HG03039 (cell line): Measurements from ENCODE around the gene PPM1J.

Experiments
- ATAC-seq: cut with Tn5 transposase; IDR thresholded peaks from one replicate; pipeline ENCODE4 v1.9.1; 2021; ENCODE audit warnings: mild to moderate bottlenecking, moderate library complexity; ENCODE audit not compliant: unreplicated experiment

PPM1J gene

DNA sequence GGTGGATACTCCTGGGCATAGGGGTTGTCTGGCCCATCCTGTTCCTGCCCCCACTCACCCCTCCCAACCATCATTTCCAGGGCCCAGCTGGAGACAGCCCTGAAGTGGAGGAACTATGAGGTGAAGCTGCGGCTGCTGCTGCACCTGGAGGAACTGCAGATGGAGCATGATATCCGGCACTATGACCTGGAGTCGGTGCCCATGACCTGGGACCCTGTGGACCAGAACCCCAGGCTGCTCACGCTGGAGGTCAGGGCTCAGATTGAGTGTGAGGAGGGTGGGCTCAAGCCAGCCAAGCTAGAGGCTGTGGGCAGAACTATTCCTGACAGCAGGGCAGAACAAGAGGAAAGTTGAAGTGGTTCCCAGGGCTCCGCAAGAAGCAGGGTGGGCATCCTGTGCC lies 22.5 kb downstream of the PPM1J start:
- no peak for ATAC-seq

DNA sequence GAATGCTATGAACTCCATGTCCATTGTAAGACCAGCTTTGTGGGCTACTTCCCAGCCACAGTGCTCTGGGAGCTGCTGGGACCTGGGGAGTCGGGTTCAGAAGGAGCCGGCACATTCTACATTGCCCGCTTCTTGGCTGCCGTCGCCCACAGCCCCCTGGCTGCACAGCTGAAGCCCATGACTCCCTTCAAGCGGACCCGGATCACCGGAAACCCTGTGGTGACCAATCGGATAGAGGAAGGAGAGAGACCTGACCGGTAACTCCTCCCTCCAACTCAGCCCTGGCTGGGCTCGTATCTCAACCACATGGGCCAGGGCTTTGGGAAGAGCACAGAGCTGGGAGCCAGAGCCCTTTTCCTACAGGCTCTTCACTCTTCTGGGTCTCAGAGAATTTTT lies 25.3 kb downstream of the PPM1J start:
- no peak for ATAC-seq

DNA sequence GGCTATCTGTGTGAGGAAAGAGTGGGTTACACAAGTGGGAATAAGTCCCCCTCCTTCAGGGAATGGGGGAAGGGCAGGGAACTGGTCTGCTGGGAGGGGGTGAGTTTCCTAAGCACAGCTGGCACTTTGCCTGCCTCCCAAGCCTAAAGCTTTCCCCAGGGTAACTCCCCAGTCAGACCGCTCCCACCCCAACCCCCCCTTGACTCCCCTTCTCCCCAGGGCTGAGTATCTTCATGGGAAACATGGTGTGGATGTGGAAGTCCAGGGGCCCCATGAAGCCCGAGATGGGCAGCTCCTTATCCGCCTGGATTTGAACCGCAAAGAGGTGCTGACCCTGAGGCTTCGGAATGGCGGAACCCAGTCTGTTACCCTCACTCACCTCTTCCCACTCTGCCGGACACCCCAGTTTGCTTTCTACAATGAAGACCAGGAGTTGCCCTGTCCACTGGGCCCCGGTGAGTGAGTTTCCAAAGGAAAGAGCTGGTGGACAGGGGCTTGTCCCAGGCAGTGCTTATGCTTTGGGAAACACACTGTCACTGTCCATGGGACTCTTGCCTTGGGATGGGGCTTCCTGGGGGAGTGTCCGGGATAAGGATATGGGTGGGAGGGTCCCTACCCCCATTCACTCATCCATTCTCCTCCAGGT lies 25.8 kb downstream of the PPM1J start:
- ATAC-seq = no peak

DNA sequence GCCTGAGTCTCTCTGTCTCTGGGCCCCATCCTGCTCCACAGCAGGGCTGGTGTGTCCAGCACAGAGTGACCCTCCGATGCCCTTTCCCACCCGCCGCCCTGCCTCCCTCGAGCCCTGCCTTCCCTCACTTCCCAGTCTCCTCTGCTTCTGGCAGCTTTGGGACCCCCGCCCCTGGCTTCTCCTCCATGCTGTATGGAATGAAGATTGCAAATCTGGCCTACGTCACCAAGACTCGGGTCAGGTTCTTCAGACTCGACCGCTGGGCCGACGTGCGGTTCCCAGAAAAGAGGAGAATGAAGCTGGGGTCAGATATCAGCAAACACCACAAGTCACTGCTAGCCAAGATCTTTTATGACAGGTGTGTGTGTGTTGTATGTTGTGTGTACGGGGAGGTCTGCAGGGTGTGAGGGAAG lies 26.3 kb downstream of the PPM1J start:
- no peak for ATAC-seq

GRCh38 chr1:112687785-112688496 lies 27.2 kb downstream of the PPM1J start:
- ATAC-seq = no peak

- no peak for ATAC-seq
These were observed 27.8 kb downstream of the PPM1J start for GRCh38 chr1:112687361-112687760.

DNA sequence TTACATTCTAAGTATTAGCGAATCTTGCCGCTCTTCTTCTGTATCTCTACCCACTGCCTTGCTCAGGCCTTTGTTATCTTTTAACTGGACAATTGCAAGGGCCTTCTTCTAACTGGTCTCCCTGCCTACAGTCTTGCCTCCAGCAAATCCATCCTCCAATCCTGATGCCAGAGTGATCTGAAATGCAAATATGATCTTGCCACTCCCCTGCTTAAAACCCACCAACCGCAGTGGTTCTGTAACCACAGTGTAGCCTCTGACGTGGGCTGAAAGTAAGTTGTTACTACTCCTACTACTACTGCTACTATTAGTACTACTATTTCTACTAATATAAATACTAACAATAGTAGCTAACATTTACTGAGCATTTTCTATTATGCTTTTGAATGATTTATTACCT lies 28.3 kb downstream of the PPM1J start:
- no peak for ATAC-seq

GRCh38 chr1:112686417-112686816 lies 28.7 kb downstream of the PPM1J start:
- ATAC-seq = no peak

- no peak for ATAC-seq
These were observed 29.2 kb downstream of the PPM1J start for GRCh38 chr1:112685913-112686312.

- ATAC-seq = no peak
These were observed 36.5 kb downstream of the PPM1J start for GRCh38 chr1:112678605-112679004.

DNA sequence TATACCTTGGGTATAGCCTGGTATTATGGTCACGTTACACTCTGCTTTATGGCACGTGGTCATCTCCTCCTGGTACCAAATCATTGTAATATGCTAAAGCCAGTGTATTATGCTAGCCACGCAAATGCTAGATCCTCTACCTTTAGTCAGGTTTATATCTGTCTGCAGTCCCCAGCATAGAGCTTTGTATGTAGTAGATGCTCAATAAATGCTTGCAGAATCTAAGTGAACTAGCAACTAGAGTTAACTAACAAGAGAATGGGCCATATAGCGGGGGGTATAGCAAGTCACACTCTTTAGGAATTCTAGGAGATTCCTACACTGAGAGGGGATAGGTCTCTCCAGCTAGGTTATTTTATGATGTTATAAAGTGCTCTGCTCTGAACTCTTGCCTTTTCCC lies 37.6 kb downstream of the PPM1J start:
- ATAC-seq = no peak

GRCh38 chr1:112676543-112676942 lies 38.6 kb downstream of the PPM1J start:
- ATAC-seq = no peak

- ATAC-seq = no peak
These were observed 39.3 kb downstream of the PPM1J start for GRCh38 chr1:112675728-112676381.

DNA sequence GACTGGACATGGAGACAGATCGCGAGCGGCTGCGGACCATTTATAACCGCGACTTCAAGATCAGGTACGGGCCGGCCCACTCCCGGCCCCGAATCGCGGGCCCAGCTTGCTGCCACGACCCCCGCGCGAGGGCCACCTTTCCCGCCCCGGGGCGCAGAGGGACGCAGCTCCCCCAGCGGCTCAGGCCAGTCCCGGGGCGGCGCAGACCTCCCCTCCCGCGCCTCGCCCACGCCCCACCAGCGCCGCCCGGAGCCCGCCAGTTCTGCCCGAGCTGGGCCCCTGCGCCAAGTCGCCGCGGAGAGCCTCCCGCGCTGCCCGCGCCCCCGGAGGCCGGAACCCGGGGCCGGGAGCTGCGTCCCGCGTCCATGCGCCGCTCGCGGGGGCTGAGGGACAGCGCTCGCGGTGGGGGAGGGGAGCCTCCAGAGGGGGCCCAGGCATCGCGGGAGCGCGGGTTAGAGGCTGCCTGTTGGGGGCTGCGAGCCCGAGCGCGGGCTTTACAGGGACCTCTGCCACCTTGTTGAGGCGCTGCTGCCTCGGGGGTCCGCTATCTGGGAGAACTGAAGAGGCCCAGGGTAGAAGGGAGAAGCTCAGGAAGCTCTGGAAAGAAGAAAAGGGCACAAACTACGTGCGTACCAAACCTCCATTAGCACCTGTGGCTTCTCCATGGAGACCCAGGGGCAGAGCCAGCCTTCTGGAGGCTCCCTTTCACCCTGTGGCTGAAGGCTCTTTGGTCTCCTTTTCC lies 40.0 kb downstream of the PPM1J start:
- ATAC-seq = peak; percentile 33

DNA sequence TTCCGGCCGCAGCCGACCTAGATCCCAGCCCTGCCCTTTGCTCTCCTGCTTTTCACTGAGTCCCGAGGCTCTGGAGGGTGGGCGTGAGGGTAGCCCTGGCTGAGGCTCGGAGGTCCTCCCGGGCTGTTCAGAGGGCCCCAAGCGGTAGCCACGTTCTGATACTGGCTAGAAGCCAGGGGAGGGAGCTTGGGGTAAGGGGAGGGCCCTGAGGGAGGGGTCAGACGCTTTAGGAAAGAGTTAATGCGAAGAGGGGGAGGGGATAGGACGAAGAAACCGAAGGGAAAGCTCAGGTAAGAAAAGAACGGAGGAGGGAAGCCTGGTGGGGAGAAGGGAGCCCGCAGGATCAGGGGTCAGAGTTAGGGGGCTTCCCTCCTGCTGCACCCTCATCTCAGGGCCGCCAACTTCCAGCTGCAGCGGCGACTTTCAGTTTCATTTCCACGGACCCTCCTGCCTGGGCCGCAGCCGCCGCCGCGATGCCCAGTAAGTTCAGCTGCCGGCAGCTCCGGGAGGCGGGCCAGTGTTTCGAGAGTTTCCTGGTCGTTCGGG lies 40.6 kb downstream of the PPM1J start, which contains the start of gene MOV10:
Gene MOV10 (plus strand): TSS at position 220 of the 546 bp plus-strand sequence. CDS start 254 bp downstream, at position 474.
- peak; percentile 59 for ATAC-seq

- peak; percentile 7 for ATAC-seq
These were observed 41.3 kb downstream of the PPM1J start for GRCh38 chr1:112673592-112674439.

GRCh38 chr1:112672842-112673241 lies 42.3 kb downstream of the PPM1J start:
- no peak for ATAC-seq

- no peak for ATAC-seq
These were observed 43.1 kb downstream of the PPM1J start for GRCh38 chr1:112672009-112672408.

DNA sequence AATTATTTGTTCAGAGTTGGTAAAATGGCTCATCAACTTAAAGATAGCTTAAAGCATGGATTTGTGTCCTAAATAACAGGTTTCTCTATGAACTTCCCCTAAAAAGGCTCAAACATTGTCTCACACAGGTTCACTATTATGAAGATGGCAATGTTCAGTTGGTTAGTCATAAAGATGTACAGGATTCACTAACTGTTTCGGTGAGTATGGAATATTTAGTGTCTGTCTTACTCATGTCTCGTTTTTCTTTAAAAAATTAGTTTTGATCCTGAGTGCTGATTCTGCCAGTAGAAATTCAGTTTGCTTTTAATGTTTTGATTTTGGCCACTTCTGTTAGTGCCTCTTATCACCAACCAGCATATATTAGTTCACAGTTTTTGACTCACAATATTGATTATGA lies 48.2 kb downstream of the PPM1J start:
- ATAC-seq = no peak

DNA sequence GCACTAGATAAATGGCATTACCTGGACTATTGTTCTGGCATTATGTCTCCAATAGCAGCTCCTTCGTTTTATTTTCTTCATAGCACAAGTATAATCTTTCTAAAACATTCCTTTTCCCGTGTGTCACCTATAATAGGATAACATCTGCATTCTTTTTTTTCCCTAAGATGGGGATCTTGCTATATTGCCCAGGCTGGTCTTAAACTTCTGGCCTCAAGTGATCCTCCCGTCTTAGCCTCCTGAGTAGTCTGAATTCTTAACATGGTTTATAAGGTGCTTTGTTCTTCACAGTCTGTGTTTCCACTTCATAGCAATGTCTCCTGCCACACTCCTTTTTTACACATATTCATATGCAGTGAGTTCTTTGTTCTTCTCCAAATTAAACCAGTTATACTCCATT lies 49.3 kb downstream of the PPM1J start:
- no peak for ATAC-seq
